NOMO-1 treated with dmso at 0.1 percent for 144 hours (cell line): ENCODE measurements around the gene ZNF716.
"Not testable (repeated sequence)": the region's sequence is repeated elsewhere in the genome, so short reads cannot be mapped to it uniquely, and the experiment has no call there.

ENCODE experiments used
- DNase-seq: peaks from one replicate; lab custom pipeline; 2025; ENCODE audit not compliant: unreplicated experiment; lab: John Stamatoyannopoulos, UW

The ZNF716 gene

DNA sequence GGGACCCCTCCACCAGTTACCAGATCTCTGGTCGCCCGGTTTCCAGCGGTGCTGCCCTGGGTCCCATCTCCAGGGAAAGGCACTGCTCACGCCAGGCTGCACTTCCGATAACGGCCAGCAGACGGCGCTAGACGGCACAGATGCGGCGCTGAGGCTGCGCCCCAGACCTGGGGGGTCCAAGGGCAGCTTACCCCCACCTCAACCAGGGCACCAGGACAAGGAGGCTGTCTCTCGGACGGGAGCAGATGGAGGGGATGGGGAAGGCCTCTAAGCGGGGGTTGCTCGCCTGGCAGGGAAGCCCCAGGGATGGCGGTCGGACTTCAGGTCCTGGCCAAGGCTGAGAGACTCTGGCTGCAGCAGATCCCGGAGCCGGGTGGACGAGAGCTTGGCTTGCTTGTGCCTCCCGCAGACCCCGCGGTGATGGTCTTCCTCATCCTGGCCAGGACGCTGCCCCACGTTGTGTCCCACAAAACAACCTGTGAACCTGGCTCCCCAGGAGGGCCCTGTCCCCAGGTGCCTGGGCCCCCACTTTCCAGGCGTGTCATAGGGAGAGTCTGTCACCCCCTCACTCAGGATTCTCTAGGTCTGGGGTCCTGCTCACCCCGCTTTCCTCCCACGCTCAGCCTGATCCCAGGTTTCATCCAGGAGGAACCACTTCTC, 23.9 kb upstream of the ZNF716 start:
- DNase-seq: no peak

DNA sequence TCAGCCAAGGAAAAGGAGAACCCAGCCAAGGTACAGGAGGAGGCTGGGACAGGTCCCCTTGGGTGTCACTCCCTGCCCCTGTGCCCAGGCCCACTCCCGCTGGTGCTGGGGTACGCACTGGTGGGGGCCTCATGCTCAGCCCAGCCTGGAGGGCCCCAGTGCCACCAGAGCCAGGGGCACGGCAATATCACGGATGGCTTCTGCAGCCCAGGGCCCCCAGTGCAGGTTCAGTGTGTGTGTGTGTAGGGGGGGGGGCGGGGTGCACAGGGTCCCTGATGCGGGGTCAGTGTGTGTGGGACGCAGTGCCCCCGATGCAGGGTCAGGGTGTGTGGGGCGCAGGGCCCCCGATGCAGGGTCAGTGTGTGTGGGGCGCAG, 23.4 kb upstream of the ZNF716 start:
- DNase-seq: no peak

DNA sequence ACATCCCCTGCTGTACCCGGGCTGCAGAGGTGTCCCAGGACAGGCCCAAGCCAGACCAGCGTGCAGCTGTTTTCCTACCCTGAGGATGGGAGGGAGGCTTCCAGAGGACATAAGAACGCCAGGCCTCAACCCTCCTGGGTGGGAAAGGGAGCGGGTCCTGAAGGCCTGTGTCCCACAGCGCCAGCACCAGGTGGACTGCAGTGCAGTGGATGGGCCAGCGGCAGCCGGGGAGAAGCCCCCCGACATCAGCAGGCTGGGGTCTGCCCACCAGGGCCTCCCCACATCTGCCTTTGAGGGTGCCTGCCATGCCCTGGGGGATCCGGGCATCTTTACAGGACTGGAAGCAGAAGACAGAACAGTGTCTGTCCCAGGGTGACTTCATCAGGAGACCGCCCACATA, 22.8 kb upstream of the ZNF716 start:
- DNase-seq: no peak

DNA sequence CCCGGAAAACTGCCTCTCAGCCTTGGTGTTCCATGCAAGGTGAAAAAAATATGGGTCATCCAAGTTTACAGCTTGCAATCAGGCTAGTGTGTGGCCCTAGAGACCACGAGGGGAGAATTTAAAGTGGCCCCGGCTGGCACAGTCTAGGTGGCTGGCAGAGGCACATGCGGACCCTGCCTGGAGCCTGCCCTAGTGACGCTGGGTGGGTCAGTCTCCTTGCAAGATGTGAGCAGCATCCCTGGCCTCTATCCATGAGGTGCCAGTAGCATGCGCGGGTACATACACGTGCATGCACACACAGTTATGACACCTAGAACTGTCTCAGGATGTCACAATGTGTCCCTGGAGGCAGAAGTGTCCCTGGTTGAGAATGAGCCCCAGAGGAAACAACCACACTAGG, 22.4 kb upstream of the ZNF716 start:
- no peak for DNase-seq

DNA sequence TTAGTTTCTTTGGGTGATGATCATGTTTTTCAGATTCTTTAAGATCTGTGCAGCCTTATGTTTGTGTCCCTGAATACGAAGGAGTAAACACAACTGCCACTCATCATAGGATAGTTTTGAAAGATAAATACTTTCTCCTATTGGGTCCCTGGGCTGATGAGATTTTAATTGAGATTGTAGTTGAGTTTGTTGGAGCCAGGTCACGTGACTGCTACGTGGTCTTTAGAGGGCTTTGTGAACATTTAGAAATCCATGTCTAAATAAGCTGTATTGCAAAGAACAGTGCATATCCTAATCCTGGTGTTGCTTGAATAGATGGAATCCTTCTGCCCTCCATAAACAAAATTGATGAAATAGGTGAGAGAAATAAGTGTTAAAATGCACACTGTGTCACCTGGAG, 17.4 kb upstream of the ZNF716 start:
- DNase-seq: no peak

DNA sequence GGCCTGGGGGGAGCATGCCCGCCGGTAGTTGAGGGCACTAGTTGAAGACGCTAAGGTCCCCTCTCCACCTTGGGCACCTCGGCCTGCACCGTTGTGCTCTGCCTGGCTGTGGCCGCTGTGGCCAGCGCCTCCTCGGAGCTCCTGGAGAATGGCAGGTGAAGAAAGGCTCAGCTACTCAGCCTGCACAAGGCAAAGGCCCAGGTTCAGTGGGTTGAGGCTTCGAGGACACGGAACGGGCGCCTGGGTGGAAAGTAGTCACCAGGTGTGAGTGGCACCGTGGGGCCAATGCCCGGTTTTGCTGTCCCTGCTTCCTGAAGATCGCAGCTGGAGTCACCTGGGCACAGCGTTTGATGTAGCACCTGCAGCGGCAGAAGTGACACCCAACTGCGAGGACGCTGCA, 12.4 kb upstream of the ZNF716 start:
- no peak for DNase-seq

DNA sequence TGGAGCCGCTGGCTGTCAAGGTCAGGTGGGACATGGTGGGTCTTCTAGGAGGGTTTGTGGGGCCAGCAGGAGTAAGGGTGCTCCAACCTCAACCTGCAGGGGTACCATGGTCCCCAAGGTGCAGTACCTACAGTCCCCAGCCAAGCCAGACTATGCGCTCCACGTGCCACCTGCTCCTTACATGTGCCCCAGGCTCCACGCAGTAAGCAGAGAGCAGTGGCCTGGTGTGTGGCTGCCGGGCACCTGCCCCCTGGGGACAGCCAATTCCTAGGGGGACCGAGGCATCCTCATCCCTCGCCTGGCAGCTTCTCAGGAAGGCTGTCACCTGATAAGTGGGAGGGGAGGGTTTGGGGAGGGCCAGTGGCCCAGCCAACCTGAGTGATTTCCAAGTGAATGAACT, 11.7 kb upstream of the ZNF716 start:
- DNase-seq: no peak

DNA sequence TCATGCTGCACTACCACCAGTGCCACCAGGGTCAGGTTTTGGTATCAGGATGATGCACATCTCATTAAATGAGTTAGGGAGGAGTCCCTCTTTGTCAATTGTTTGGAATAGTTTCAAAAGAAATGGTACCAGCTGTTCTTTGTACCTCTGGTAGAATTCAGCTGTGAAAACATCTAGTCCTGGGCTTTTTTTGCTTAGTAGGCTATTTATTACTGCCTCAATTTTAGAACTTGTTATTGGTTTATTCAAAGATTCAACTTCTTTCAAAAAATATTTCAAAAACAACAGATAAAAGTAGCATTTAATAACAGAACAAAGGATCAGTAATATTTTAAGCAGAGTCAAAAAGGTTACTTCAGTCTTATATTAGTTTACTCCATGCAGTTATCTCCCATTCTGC, 6.4 kb upstream of the ZNF716 start:
- DNase-seq: no peak

DNA sequence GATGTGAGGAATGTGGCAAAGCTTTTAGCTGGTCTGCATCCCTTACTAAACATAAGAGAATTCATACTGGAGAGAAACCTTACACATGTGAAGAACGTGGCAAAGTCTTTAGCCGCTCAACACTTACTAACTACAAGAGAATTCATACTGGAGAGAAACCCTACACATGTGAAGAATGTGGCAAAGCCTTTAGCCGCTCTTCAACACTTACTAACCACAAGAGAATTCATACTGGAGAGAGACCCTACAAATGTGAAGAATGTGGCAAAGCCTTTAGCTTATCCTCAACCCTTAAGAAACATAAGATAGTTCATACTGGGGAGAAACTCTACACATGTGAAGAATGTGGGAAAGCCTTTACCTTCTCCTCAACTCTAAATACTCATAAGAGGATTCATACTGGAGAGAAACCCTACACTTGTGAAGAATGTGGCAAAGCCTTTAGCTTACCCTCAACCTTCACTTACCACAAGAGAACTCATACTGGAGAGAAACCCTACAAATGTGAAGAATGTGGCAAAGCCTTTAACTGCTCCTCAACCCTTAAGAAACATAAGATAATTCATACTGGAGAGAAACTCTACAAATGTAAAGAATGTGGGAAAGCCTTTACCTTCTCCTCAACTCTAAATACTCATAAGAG, 19.3 kb downstream of the ZNF716 start:
- DNase-seq: not testable (repeated sequence)

DNA sequence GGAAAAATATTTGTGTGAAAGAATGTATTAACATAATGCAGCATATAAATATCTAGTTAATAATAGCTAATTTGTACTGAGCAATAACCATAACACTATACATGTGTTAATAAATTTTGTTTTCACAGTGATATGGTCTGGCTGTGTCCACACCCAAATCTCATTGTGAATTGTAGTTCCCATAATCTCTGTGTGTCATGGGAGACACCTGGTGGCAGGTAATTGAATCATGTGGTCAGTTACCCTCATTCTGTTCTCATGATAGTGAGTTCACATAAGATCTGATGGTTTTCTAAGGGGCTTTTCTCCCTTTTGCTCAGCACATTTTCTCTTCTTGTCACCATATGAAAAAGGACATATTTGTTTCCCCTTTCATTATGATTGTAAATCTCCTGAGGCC, 30.3 kb downstream of the ZNF716 start:
- DNase-seq: not testable (repeated sequence)

DNA sequence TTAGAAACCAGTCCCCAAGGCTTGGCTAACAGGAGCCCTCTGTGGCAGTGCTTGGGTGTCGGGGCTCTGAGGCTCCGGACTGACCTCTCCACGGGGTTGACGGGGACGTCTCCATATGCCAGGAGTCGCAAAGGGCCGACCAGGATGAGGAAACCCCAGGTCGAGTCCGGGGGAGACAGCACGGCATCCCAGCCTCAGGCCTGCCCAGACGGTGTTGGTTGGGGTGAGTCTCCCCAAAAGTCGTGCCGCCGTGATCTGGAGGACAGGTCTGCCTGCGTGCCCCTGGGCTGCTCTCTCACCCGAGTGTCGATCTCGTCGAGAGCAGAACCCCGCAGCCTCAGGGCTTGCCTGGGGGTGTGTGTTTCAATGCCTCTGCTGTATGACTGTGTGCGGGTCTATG, 35.0 kb downstream of the ZNF716 start:
- not testable (repeated sequence) for DNase-seq

DNA sequence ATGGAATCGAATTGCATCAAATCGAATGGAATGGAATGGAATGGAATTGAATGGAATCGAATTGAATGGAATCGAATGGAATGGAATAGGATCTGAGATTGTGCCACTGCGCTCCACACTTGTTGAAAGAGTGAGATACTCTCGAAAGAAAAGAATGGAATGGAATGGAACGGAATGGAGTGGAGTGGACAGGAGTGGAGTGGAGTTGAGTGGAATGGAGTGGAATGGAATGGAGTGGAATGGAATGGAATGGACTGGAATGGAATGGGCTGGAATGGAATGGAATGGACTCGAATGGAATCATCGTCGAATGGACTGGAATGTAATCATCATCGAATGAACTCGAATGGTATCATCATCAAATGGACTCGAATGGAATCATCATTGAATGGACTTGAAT, 38.0 kb downstream of the ZNF716 start:
- no peak for DNase-seq

DNA sequence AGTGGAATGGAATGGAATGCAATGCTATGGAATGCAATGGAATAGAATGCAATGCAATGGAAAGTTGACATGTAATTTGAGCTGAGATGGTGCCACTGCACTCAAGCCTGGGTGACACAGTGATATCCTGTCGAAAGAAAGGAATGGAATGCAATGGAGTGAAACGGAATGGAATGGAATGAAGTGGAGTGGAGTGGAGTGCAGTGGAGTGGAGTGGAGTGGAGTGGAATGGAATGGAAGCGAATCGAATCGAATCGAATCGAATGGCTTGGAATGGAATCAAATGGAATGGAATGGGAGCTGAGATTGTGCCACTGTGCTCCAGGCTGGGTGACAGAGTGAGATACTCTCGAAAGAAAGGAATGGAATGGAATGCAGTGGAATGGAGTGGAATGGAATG, 45.1 kb downstream of the ZNF716 start:
- DNase-seq: not testable (repeated sequence)

DNA sequence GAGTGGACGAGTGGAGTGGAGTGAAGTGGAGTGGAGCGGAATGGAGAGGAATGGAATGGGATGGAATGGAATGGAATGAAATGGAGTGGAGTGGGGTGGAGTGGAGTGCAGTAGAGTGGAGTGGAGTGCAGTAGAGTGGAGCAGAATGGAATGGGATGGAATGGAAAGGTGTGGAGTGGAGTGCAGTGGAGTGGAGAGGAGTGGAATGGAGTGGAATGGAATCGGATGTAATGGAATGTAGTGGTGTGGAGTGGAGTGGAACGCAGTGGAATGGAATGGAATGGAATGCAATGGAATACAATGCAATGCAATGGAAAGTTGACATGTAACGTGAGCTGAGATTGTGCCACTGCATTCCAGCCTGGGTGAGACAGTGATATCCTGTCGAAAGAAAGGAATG, 46.4 kb downstream of the ZNF716 start:
- DNase-seq: no peak

DNA sequence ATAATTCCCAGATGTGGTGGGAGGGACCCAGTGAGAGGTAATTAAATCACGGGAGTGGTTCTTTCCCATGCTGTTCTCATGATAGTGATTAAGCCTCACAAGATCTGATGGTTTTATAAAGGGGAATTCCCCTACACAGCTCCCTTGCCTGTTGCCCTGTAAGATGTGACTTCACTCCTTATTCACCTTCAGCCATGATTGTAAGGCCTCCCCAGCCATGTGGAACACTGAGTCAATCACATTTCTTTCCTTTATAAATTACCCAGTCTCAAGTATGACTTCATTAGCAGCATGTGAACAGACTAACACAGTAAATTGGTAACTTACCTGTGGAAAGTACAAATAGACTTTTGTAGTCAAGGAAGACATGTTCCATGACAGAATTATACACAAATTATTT, 55.2 kb downstream of the ZNF716 start:
- DNase-seq: no peak
